Keratinocyte (primary cell): ENCODE measurements around the gene TIMM23. TPM values are rescaled to one million over a fixed set of nuclear protein-coding genes. Genes with fewer than 3 reads are reported as not detected.

ENCODE experiments used
- DNase-seq: peaks from one replicate; pipeline ENCODE4 v3.0.0-alpha.2; 2011; ENCODE audit warnings: low read depth, missing footprints, low spot score
- FAIRE-seq: peaks from 2 replicates; lab custom pipeline; 2011; peaks lifted over from hg19 to GRCh38; lab: Jason Lieb, UNC
- H2AFZ ChIP-seq: 2 replicates; pipeline ENCODE4 v1.6.0; 2012; ENCODE audit warnings: low read length, control low read depth, inconsistent platforms; ENCODE audit not compliant: control insufficient read depth
- H3K27ac ChIP-seq: 2 replicates; pipeline ENCODE4 v1.5.1; 2011; ENCODE audit warnings: low read length; ENCODE audit not compliant: control insufficient read depth, insufficient read depth
- H3K27me3 ChIP-seq: 3 replicates; pipeline ENCODE4 v1.6.0; 2011; ENCODE audit warnings: low read length; ENCODE audit not compliant: control insufficient read depth, insufficient read depth; ENCODE audit errors: extremely low read depth
- H3K36me3 ChIP-seq, 2 experiments: 2 replicates in 1 of 2; 3 replicates in 1 of 2; pipeline ENCODE4 v1.5.1; 2011; ENCODE audit warnings: low read length in 2 of 2, mild to moderate bottlenecking in 1 of 2; ENCODE audit not compliant: control insufficient read depth in 2 of 2, insufficient read depth in 2 of 2; ENCODE audit errors: extremely low read depth in 1 of 2
- H3K4me1 ChIP-seq: 3 replicates; pipeline ENCODE4 v1.5.1; 2011; ENCODE audit warnings: low read length; ENCODE audit not compliant: control insufficient read depth, insufficient read depth; ENCODE audit errors: extremely low read depth
- H3K4me2 ChIP-seq: 3 replicates; pipeline ENCODE4 v1.6.0; 2011; ENCODE audit warnings: low read depth, low read length; ENCODE audit not compliant: control insufficient read depth, insufficient read depth; ENCODE audit errors: extremely low read depth
- H3K4me3 ChIP-seq, 3 experiments: fragments of 200-600 bp in 1 of 3; sonication (generic) in 1 of 3; 2 replicates in 2 of 3; 3 replicates in 1 of 3; pipeline ENCODE4 v1.5.1; 2011 to 2016; ENCODE audit warnings: low read length in 3 of 3, mild to moderate bottlenecking in 3 of 3, control low read depth in 2 of 3, inconsistent platforms in 1 of 3, low read depth in 1 of 3, mixed read lengths in 1 of 3, mixed run types in 1 of 3, moderate library complexity in 1 of 3; ENCODE audit not compliant: control insufficient read depth in 2 of 3, insufficient read depth in 2 of 3; ENCODE audit errors: extremely low read depth in 1 of 3
- H3K79me2 ChIP-seq: 2 replicates; pipeline ENCODE4 v1.6.0; 2012; ENCODE audit warnings: low read length; ENCODE audit not compliant: control insufficient read depth, insufficient read depth
- H3K9ac ChIP-seq: 3 replicates; pipeline ENCODE4 v1.6.0; 2011; ENCODE audit warnings: low read length; ENCODE audit not compliant: control insufficient read depth, insufficient read depth; ENCODE audit errors: extremely low read depth
- H3K9me1 ChIP-seq: 3 replicates; pipeline ENCODE4 v1.6.0; 2011; ENCODE audit warnings: low read length; ENCODE audit not compliant: control insufficient read depth, insufficient read depth; ENCODE audit errors: extremely low read depth
- H3K9me3 ChIP-seq: 2 replicates; pipeline ENCODE4 v1.5.1; 2012; ENCODE audit warnings: low read depth, low read length; ENCODE audit not compliant: control insufficient read depth
- H4K20me1 ChIP-seq: 3 replicates; pipeline ENCODE4 v1.6.0; 2011; ENCODE audit warnings: low read length; ENCODE audit not compliant: control insufficient read depth, insufficient read depth; ENCODE audit errors: extremely low read depth
- CTCF ChIP-seq, 3 experiments: IDR thresholded peaks in 1 of 3; conservative IDR thresholded peaks in 1 of 3; optimal IDR thresholded peaks in 1 of 3; 2 replicates in 2 of 3; 3 replicates in 1 of 3; pipeline versions ENCODE3 to v1.5.1; 2011; ENCODE audit warnings: low read length in 3 of 3, mild to moderate bottlenecking in 3 of 3, moderate library complexity in 2 of 3, control low read depth in 1 of 3, inconsistent platforms in 1 of 3; ENCODE audit not compliant: insufficient read depth in 2 of 3; ENCODE audit errors: extremely low read depth in 1 of 3
- EZH2 ChIP-seq: IDR thresholded peaks from one replicate; pipeline ENCODE4 v1.6.1; 2012; ENCODE audit warnings: inconsistent platforms, mild to moderate bottlenecking, low read length, moderate library complexity
- dilution Hi-C: fragments of 300-500 bp; cut with MboI; formaldehyde crosslinking; loops from one replicate; pipeline ENCODE4 v1.7.0; 2020; ENCODE audit warnings: low sequenced_read_pairs; ENCODE audit not compliant: extremely low pct_ligation_motif_present
- polyA plus RNA-seq, 5 experiments: library from polyadenylated mRNA; depleted of rRNA in 3 of 5; stranded (reverse) in 3 of 5; stranded (forward) in 1 of 5; unstranded in 1 of 5; fragments of >200 nt; gene quantifications; 1 replicate in 1 of 5; 2 replicates in 3 of 5; 3 replicates in 1 of 5; pipeline versions ENCODE4 v1.2.1 to v1.2.3, GENCODE V29; 2011 to 2012; ENCODE audit warnings: missing spikeins in 2 of 5, low read depth in 1 of 5, low replicate concordance in 1 of 5

Gene TIMM23
- polyA plus RNA-seq, 1 donor (not counting 4 experiments of a cell fraction or from before 2014, with no cell fraction given), result 172 TPM

GRCh38 chr10:46037107-46037825 lies 65.0 kb downstream of the TIMM23 start:
- Histone ChIP-seq H3K9me1 (no peaks in the 10 kb centered on the region), H3K9me3 (no peaks in the 10 kb centered on the region), H3K27ac (no peak overlapping the region), H3K27me3 (no peaks in the 10 kb centered on the region), H3K79me2 (no peaks in the 10 kb centered on the region), H3K36me3 (no peaks in the 10 kb centered on the region), H3K4me2 (no peak overlapping the region), H2AFZ (no peak overlapping the region), H3K4me3 (no peak overlapping the region), H3K9ac (no peak overlapping the region), H3K4me1 (peaks cover 4% of the 10 kb centered on the region), H4K20me1 (no peaks in the 10 kb centered on the region)
- TF ChIP-seq EZH2 (no peak), CTCF (optimal IDR thresholded peaks at IDR 0.05 in 1 of 3, IDR thresholded peaks at IDR 0.05 in 1 of 3, conservative IDR thresholded peaks at IDR 0.05 in 1 of 3; ENCODE audit: extremely low read depth in 1 of 3, insufficient read depth in 2 of 3, low read length in 3 of 3) (no peak)
- DNase-seq (no peak), FAIRE-seq (no peak)
- dilution Hi-C loops, result no loop called here

GRCh38 chr10:46040004-46040403 lies 67.7 kb downstream of the TIMM23 start:
- Histone ChIP-seq H3K27me3 (no peaks in the 10 kb centered on the region), H3K4me3 (no peak overlapping the region), H2AFZ (no peak overlapping the region), H3K9ac (no peak overlapping the region), H3K9me3 (no peaks in the 10 kb centered on the region), H3K79me2 (no peaks in the 10 kb centered on the region), H3K36me3 (no peaks in the 10 kb centered on the region), H4K20me1 (no peaks in the 10 kb centered on the region), H3K4me2 (no peak overlapping the region), H3K4me1 (peaks cover 9% of the 10 kb centered on the region), H3K27ac (no peak overlapping the region), H3K9me1 (no peaks in the 10 kb centered on the region)
- dilution Hi-C loops, result no loop called here
- FAIRE-seq (no peak), DNase-seq (no peak)
- TF ChIP-seq EZH2 (no peak), CTCF (optimal IDR thresholded peaks at IDR 0.05 in 1 of 3, IDR thresholded peaks at IDR 0.05 in 1 of 3, conservative IDR thresholded peaks at IDR 0.05 in 1 of 3; ENCODE audit: extremely low read depth in 1 of 3, insufficient read depth in 2 of 3, low read length in 3 of 3) (no peak)
